H9 (cell line): ENCODE measurements around the gene TACR2. TPM values are rescaled to one million over a fixed set of nuclear protein-coding genes. Genes with fewer than 3 reads are reported as not detected.

ENCODE experiments used
- DNase-seq: peaks from one replicate; pipeline ENCODE4 v3.0.0-alpha.2; 2017
- H2AFZ ChIP-seq: one replicate; pipeline ENCODE4 v1.6.1; 2013; ENCODE audit warnings: mild to moderate bottlenecking, low read length, control low read depth, moderate library complexity
- H2AK5ac ChIP-seq: 2 replicates; pipeline ENCODE4 v1.6.1; 2013; ENCODE audit warnings: low read length, control low read depth, mixed read lengths; ENCODE audit not compliant: insufficient read length
- H2BK120ac ChIP-seq: one replicate; pipeline ENCODE4 v1.6.1; 2013; ENCODE audit warnings: low read depth, mild to moderate bottlenecking, low read length, control low read depth, inconsistent platforms; ENCODE audit not compliant: poor library complexity, severe bottlenecking
- H2BK12ac ChIP-seq: 2 replicates; pipeline ENCODE4 v1.6.1; 2013; ENCODE audit warnings: low read length, control low read depth, mixed read lengths, low read depth; ENCODE audit not compliant: insufficient read length
- H2BK15ac ChIP-seq: 2 replicates; pipeline ENCODE4 v1.6.1; 2013; ENCODE audit warnings: low read depth, low read length, control low read depth
- H2BK20ac ChIP-seq: one replicate; pipeline ENCODE4 v1.6.1; 2013; ENCODE audit warnings: low read depth, mild to moderate bottlenecking, low read length, control low read depth, inconsistent platforms; ENCODE audit not compliant: poor library complexity, severe bottlenecking
- H2BK5ac ChIP-seq: 2 replicates; pipeline ENCODE4 v1.6.1; 2013; ENCODE audit warnings: low read length, control low read depth, mixed read lengths; ENCODE audit not compliant: insufficient read length
- H3K14ac ChIP-seq: 2 replicates; pipeline ENCODE4 v1.6.1; 2013; ENCODE audit warnings: low read length, control low read depth; ENCODE audit not compliant: insufficient read depth
- H3K18ac ChIP-seq: 2 replicates; pipeline ENCODE4 v1.6.1; 2013; ENCODE audit warnings: low read depth, mild to moderate bottlenecking, mixed read lengths, low read length, control low read depth; ENCODE audit not compliant: insufficient read length
- H3K23ac ChIP-seq: 2 replicates; pipeline ENCODE4 v1.6.1; 2013; ENCODE audit warnings: low read length, control low read depth, mixed read lengths, low read depth; ENCODE audit not compliant: insufficient read length
- H3K23me2 ChIP-seq: 2 replicates; pipeline ENCODE4 v1.6.1; 2013; ENCODE audit warnings: low read depth, mild to moderate bottlenecking, mixed read lengths, low read length, control low read depth; ENCODE audit not compliant: insufficient read length, poor library complexity, severe bottlenecking
- H3K27ac ChIP-seq: 2 replicates; pipeline ENCODE4 v1.5.1; 2013; ENCODE audit warnings: low read length, control low read depth, mixed read lengths, low read depth; ENCODE audit not compliant: insufficient read length
- H3K27me3 ChIP-seq: 2 replicates; pipeline ENCODE4 v1.6.1; 2013; ENCODE audit warnings: low read length, control low read depth, inconsistent platforms; ENCODE audit not compliant: insufficient read depth
- H3K4ac ChIP-seq: 2 replicates; pipeline ENCODE4 v1.6.1; 2013; ENCODE audit warnings: low read depth, mild to moderate bottlenecking, control low read depth, inconsistent platforms, low read length, moderate library complexity
- H3K4me1 ChIP-seq: 2 replicates; pipeline ENCODE4 v1.6.1; 2013; ENCODE audit warnings: low read length, control low read depth, inconsistent platforms; ENCODE audit not compliant: insufficient read depth
- H3K4me2 ChIP-seq: 2 replicates; pipeline ENCODE4 v1.6.1; 2013; ENCODE audit warnings: low read length, control low read depth, mixed read lengths; ENCODE audit not compliant: insufficient read length, insufficient read depth
- H3K56ac ChIP-seq: 2 replicates; pipeline ENCODE4 v1.6.1; 2013; ENCODE audit warnings: low read depth, mild to moderate bottlenecking, mixed read lengths, low read length, control low read depth; ENCODE audit not compliant: insufficient read length
- H3K79me1 ChIP-seq: 2 replicates; pipeline ENCODE4 v1.6.1; 2013; ENCODE audit warnings: low read depth, mild to moderate bottlenecking, moderate library complexity, low read length, control low read depth, inconsistent platforms; ENCODE audit not compliant: insufficient read depth, poor library complexity, severe bottlenecking
- H3K79me2 ChIP-seq: 2 replicates; pipeline ENCODE4 v1.6.1; 2013; ENCODE audit warnings: low read length, control low read depth, inconsistent platforms; ENCODE audit not compliant: insufficient read depth
- H3K9ac ChIP-seq: 2 replicates; pipeline ENCODE4 v1.6.1; 2013; ENCODE audit warnings: low read length, control low read depth, mixed read lengths; ENCODE audit not compliant: insufficient read length; ENCODE audit errors: extremely low read depth
- H3K9me3 ChIP-seq: one replicate; pipeline ENCODE4 v1.6.1; 2013; ENCODE audit warnings: low read depth, low read length, inconsistent platforms; ENCODE audit not compliant: control insufficient read depth
- H3T11ph ChIP-seq: one replicate; pipeline ENCODE4 v1.6.1; 2013; ENCODE audit warnings: mild to moderate bottlenecking, low read length, control low read depth, inconsistent platforms
- H4K20me1 ChIP-seq: one replicate; pipeline ENCODE4 v1.6.1; 2013; ENCODE audit not compliant: control insufficient read depth, insufficient read length, insufficient read depth
- H4K5ac ChIP-seq: 2 replicates; pipeline ENCODE4 v1.6.1; 2013; ENCODE audit warnings: low read depth, mild to moderate bottlenecking, mixed read lengths, low read length, control low read depth; ENCODE audit not compliant: insufficient read length
- H4K8ac ChIP-seq: replicated peaks from 2 replicates; pipeline ENCODE4 v1.6.1; 2013; ENCODE audit warnings: low read length, control low read depth, mixed read lengths, low read depth; ENCODE audit not compliant: insufficient read length
- H4K91ac ChIP-seq: 2 replicates; pipeline ENCODE4 v1.6.1; 2013; ENCODE audit warnings: low read depth, mild to moderate bottlenecking, moderate library complexity, mixed read lengths, low read length, control low read depth; ENCODE audit not compliant: insufficient read length
- H3K27ac Mint-ChIP-seq, 3 experiments: 2 replicates in 2 of 3; 3 replicates in 1 of 3; pipeline ENCODE4 v1.8.0; 2020 to 2021; ENCODE audit warnings: mixed read lengths in 3 of 3, mild to moderate bottlenecking in 1 of 3, moderate library complexity in 1 of 3
- H3K27me3 Mint-ChIP-seq: 2 replicates; pipeline ENCODE4 v1.8.0; 2021; ENCODE audit warnings: low read depth, mild to moderate bottlenecking, moderate library complexity, mixed read lengths
- H3K36me3 Mint-ChIP-seq, 3 experiments: 2 replicates in 2 of 3; 3 replicates in 1 of 3; pipeline ENCODE4 v1.8.0; 2020 to 2021; ENCODE audit warnings: low read depth in 3 of 3, mixed read lengths in 3 of 3; ENCODE audit not compliant: insufficient read depth in 1 of 3
- H3K4me1 Mint-ChIP-seq, 2 experiments: 2 replicates each; pipeline ENCODE4 v1.8.0; 2020; ENCODE audit warnings: mixed read lengths in 2 of 2
- H3K4me3 Mint-ChIP-seq, 2 experiments: 2 replicates in 1 of 2; 3 replicates in 1 of 2; pipeline ENCODE4 v1.8.0; 2020 to 2021; ENCODE audit warnings: mild to moderate bottlenecking in 2 of 2, mixed read lengths in 2 of 2, moderate library complexity in 1 of 2
- H3K9me3 Mint-ChIP-seq, 2 experiments: 2 replicates in 1 of 2; 3 replicates in 1 of 2; pipeline ENCODE4 v1.8.0; 2020; ENCODE audit warnings: mild to moderate bottlenecking in 2 of 2, mixed read lengths in 2 of 2, moderate library complexity in 1 of 2
- CTCF ChIP-seq: fragments of 200-600 bp; sonication (generic); conservative IDR thresholded peaks from 3 replicates; pipeline ENCODE4 v1.8.0; 2021; ENCODE audit warnings: antibody characterized with exemption, mild to moderate bottlenecking
- WGBS: extraction: QIAGEN DNeasy Blood & Tissue Kit; methylation state at CpG from one replicate; pipeline ENCODE4 v1.1.7; 2013; ENCODE audit warnings: missing lambda C conversion rate, low lambda C conversion rate, mixed read lengths; ENCODE audit not compliant: insufficient read length; ENCODE audit errors: extremely low coverage; 5-methylcytosine and 5-hydroxymethylcytosine counted together
- total RNA-seq: library from RNA; stranded (reverse); gene quantifications from 2 replicates; pipeline ENCODE4 v1.2.1, GENCODE V29; 2021

The TACR2 gene
- total RNA-seq, 1 experiment from 2014 or later = not detected

- no peak overlapping the region for H3K23ac ChIP-seq
- no peaks in the 10 kb centered on the region for H3K9me3 Mint-ChIP-seq
- peaks cover 14% of the 10 kb centered on the region for H3K27me3 Mint-ChIP-seq
- H3K4me3 Mint-ChIP-seq = no peak overlapping the region
- H3K56ac ChIP-seq = no peak overlapping the region
- H2AFZ ChIP-seq = no peak overlapping the region
- no peaks in the 10 kb centered on the region for H3K36me3 Mint-ChIP-seq
- H3K18ac ChIP-seq = no peak overlapping the region
- no peak for TF ChIP-seq CTCF
- H3K4me1 ChIP-seq = no peaks in the 10 kb centered on the region
- H3K27ac Mint-ChIP-seq = no peak overlapping the region; a peak in 1 of 7 replicates
- H3K9ac ChIP-seq = no peak overlapping the region
- H2BK15ac ChIP-seq = no peak overlapping the region
- no peaks in the 10 kb centered on the region for H3K79me2 ChIP-seq
- no peaks in the 10 kb centered on the region for H3K9me3 ChIP-seq
- peaks cover 0 to 6% of the 10 kb centered on the region in 2 experiments; a peak in 2 of 4 replicates for H3K4me1 Mint-ChIP-seq
- no peaks in the 10 kb centered on the region for H3K23me2 ChIP-seq
- no peak overlapping the region for H3K14ac ChIP-seq
- no peak overlapping the region for H2BK12ac ChIP-seq
- no peak for DNase-seq
- no peak overlapping the region for H3K4me2 ChIP-seq
- H2BK120ac ChIP-seq = no peak overlapping the region
- no peak overlapping the region for H4K5ac ChIP-seq
- no peaks in the 10 kb centered on the region for H4K20me1 ChIP-seq
- no peak overlapping the region for H2BK5ac ChIP-seq
- no peak overlapping the region for H2AK5ac ChIP-seq
- H3K79me1 ChIP-seq = no peaks in the 10 kb centered on the region
- no CpG with 5 or more reads among the region's 4 CpGs for WGBS
- no peak overlapping the region for H3K27ac ChIP-seq
- no peak overlapping the region for H2BK20ac ChIP-seq
- no peaks in the 10 kb centered on the region for H3K27me3 ChIP-seq
- H3K4ac ChIP-seq = no peak overlapping the region
- H4K91ac ChIP-seq = no peak overlapping the region
- no peak overlapping the region for H4K8ac ChIP-seq
- H3T11ph ChIP-seq = no peak overlapping the region
Measured at GRCh38 chr10:69426376-69426727, 9.6 kb upstream of the TACR2 start.
